CD4-positive, alpha-beta T cell treated with Interleukin-6 for 4 hours (primary cell): Measurements from ENCODE around the gene RETREG3.

Source experiments
- DNase-seq: peaks from one replicate; pipeline ENCODE4 v3.0.0-alpha.2; 2020; ENCODE audit warnings: mixed read lengths

RETREG3 gene

GRCh38 chr17:42609814-42610801 is 934 bp upstream of the RETREG3 start:
- DNase-seq = peak; percentile 14

GRCh38 chr17:42608305-42609181 is 631 bp downstream of the RETREG3 start:
- no peak for DNase-seq

- DNase-seq = no peak
These were observed 1.4 kb downstream of the RETREG3 start for GRCh38 chr17:42607769-42608168.

- DNase-seq = no peak
These were observed 5.9 kb downstream of the RETREG3 start for GRCh38 chr17:42603318-42603717.

- DNase-seq = no peak
These were observed 10.3 kb downstream of the RETREG3 start for GRCh38 chr17:42598905-42599304.

- no peak for DNase-seq
These were observed 12.8 kb downstream of the RETREG3 start for GRCh38 chr17:42596386-42596785.

- DNase-seq = no peak
These were observed 17.8 kb downstream of the RETREG3 start for GRCh38 chr17:42591411-42591810.

- no peak for DNase-seq
These were observed 18.3 kb downstream of the RETREG3 start for GRCh38 chr17:42590886-42591285.

- no peak for DNase-seq
These were observed 22.5 kb downstream of the RETREG3 start for GRCh38 chr17:42586514-42587230.

- DNase-seq = no peak
These were observed 23.8 kb downstream of the RETREG3 start for GRCh38 chr17:42585353-42585752.

- no peak for DNase-seq
These were observed 24.3 kb downstream of the RETREG3 start for GRCh38 chr17:42584880-42585279.

- no peak for DNase-seq
These were observed 27.4 kb downstream of the RETREG3 start for GRCh38 chr17:42581744-42582270.

- no peak for DNase-seq
These were observed 29.2 kb downstream of the RETREG3 start for GRCh38 chr17:42579794-42580551.

- DNase-seq = peak; percentile 70
These were observed 30.8 kb downstream of the RETREG3 start for GRCh38 chr17:42578282-42578869.

GRCh38 chr17:42577532-42578281 is 31.5 kb downstream of the RETREG3 start, which contains the start of gene PSMC3IP:
TSS of gene PSMC3IP (minus strand) at chr17:42577729. CDS start at chr17:42577686, 43 bp downstream.
- DNase-seq = peak; percentile 93

- DNase-seq = no peak
These were observed 32.0 kb downstream of the RETREG3 start for GRCh38 chr17:42577140-42577531.

GRCh38 chr17:42574463-42574862 is 34.7 kb downstream of the RETREG3 start:
- no peak for DNase-seq

- no peak for DNase-seq
These were observed 36.1 kb downstream of the RETREG3 start for GRCh38 chr17:42573095-42573494.

- no peak for DNase-seq
These were observed 37.5 kb downstream of the RETREG3 start for GRCh38 chr17:42571435-42572225.
